ENCODE measurements around the gene MAT1A. TPM values are rescaled to one million over a fixed set of nuclear protein-coding genes. Genes with fewer than 3 reads are reported as not detected.

The MAT1A gene
- total and polyA plus RNA-seq, 2 of the 13 experiments (the other 11 are each of a cell fraction or from before 2014, with no cell fraction given) = 57.1 to 76.9 TPM

- TF ChIP-seq PAXIP1 (CRISPR knock-in tag; conservative IDR thresholded peaks at IDR 0.05) = peak; percentile 94
- no peak for TF ChIP-seq MTERF4 (CRISPR knock-in tag; IDR thresholded peaks at IDR 0.05)
- TF ChIP-seq MEF2D (CRISPR knock-in tag; IDR thresholded peaks at IDR 0.05) = no peak
- TF ChIP-seq EP300 (IDR thresholded peaks at IDR 0.05; ENCODE audit: low read depth in 2 of 2, low read length in 2 of 2) = peak; percentile 83 to 94; a peak in 3 of 4 replicates
- peak; percentile 89 for TF ChIP-seq EP300 (CRISPR knock-in tag; IDR thresholded peaks at IDR 0.05; ENCODE audit: borderline replicate concordance)
- peak; percentile 30; the same call in 1 of the 2 replicates for TF ChIP-seq POGZ (CRISPR knock-in tag; IDR thresholded peaks at IDR 0.05)
- peak; percentile 96 for TF ChIP-seq NFE2 (CRISPR knock-in tag; IDR thresholded peaks at IDR 0.05)
- TF ChIP-seq TRAFD1 (CRISPR knock-in tag; IDR thresholded peaks at IDR 0.05; ENCODE audit: borderline replicate concordance) = 0 out of 2 replicates have a peak, but pooled peaks have one; percentile 30
- TF ChIP-seq MIER2 (CRISPR knock-in tag; IDR thresholded peaks at IDR 0.05) = peak; percentile 26; the same call in 1 of the 2 replicates
- peak; percentile 81; the same call in 1 of the 2 replicates for TF ChIP-seq FOXP4 (CRISPR knock-in tag; IDR thresholded peaks at IDR 0.05)
- TF ChIP-seq ZNF713 (CRISPR knock-in tag; IDR thresholded peaks at IDR 0.05) = no peak
- no peak for TF ChIP-seq ZNF34 (CRISPR knock-in tag; IDR thresholded peaks at IDR 0.05; ENCODE audit: borderline replicate concordance)
- TF ChIP-seq ZSCAN12 (CRISPR knock-in tag; IDR thresholded peaks at IDR 0.05) = no peak
- TF ChIP-seq FUBP1 (CRISPR knock-in tag; IDR thresholded peaks at IDR 0.05; ENCODE audit: borderline replicate concordance) = no peak
- TF ChIP-seq ETV5 (CRISPR knock-in tag; IDR thresholded peaks at IDR 0.05; ENCODE audit: borderline replicate concordance) = no peak; the same call in 1 of the 2 replicates
- peak; percentile 67; the same call in 1 of the 2 replicates for TF ChIP-seq ZNF614 (CRISPR knock-in tag; IDR thresholded peaks at IDR 0.05; ENCODE audit: borderline replicate concordance)
- TF ChIP-seq MED8 (CRISPR knock-in tag; IDR thresholded peaks at IDR 0.05; ENCODE audit: insufficient replicate concordance) = peak; percentile 74
- TF ChIP-seq CBX1 (IDR thresholded peaks at IDR 0.05; ENCODE audit: low read depth) = no peak
Measured at GRCh38 chr10:80272793-80273522, 16.5 kb downstream of the MAT1A start (continued).

Data from HepG2 (cell line).